HEK293T (cell line): ENCODE results near the gene CPNE4.

Source experiments
- CTCF ChIA-PET: fragments of 350-600 bp; formaldehyde crosslinking; extraction: SDS; loops from one replicate; lab custom pipeline; 2021; ENCODE audit warnings: antibody characterized with exemption, inconsistent platforms; lab: Yijun Ruan, JAX
- POLR2A ChIA-PET: fragments of 350-600 bp; formaldehyde crosslinking; extraction: SDS; loops from one replicate; lab custom pipeline; 2020; ENCODE audit warnings: antibody characterized with exemption, inconsistent platforms; lab: Yijun Ruan, JAX
- DNase-seq: peaks from one replicate; pipeline ENCODE4 v3.0.0; 2012; ENCODE audit warnings: mixed read lengths; ENCODE audit errors: extremely low spot score
- ARNT ChIP-seq: fragments of 450-650 bp; IDR thresholded peaks from 2 replicates; pipeline ENCODE4 v1.6.1; 2017; ENCODE audit warnings: mild to moderate bottlenecking
- BHLHE40 ChIP-seq: fragments of 450-650 bp; IDR thresholded peaks from 2 replicates; pipeline ENCODE4 v1.6.1; 2016; ENCODE audit warnings: mild to moderate bottlenecking, moderate library complexity, borderline replicate concordance
- CTBP1 ChIP-seq: fragments of 450-650 bp; IDR thresholded peaks from 2 replicates; pipeline ENCODE4 v1.6.1; 2016; ENCODE audit warnings: borderline replicate concordance
- ELF4 ChIP-seq: fragments of 450-650 bp; IDR thresholded peaks from 2 replicates; pipeline ENCODE4 v1.6.1; 2017; ENCODE audit warnings: antibody characterized with exemption
- FOXA1 ChIP-seq: fragments of 450-650 bp; IDR thresholded peaks from 2 replicates; pipeline ENCODE4 v1.6.1; 2016; ENCODE audit warnings: mild to moderate bottlenecking
- FOXK2 ChIP-seq: fragments of 450-650 bp; IDR thresholded peaks from 2 replicates; pipeline ENCODE4 v1.6.1; 2016; ENCODE audit warnings: mild to moderate bottlenecking
- FOXM1 ChIP-seq: fragments of 450-650 bp; IDR thresholded peaks from 2 replicates; pipeline ENCODE4 v1.6.1; 2017; ENCODE audit warnings: mild to moderate bottlenecking, borderline replicate concordance
- HDGF ChIP-seq: fragments of 450-650 bp; IDR thresholded peaks from 2 replicates; pipeline ENCODE4 v1.6.1; 2017; ENCODE audit warnings: antibody characterized with exemption, borderline replicate concordance
- L3MBTL2 ChIP-seq: fragments of 450-650 bp; conservative IDR thresholded peaks from 2 replicates; pipeline ENCODE4 v1.6.1; 2016; ENCODE audit warnings: mild to moderate bottlenecking
- LEF1 ChIP-seq: fragments of 450-650 bp; IDR thresholded peaks from 2 replicates; pipeline ENCODE4 v1.6.1; 2017; ENCODE audit warnings: mild to moderate bottlenecking, borderline replicate concordance
- NFRKB ChIP-seq: fragments of 450-650 bp; IDR thresholded peaks from 2 replicates; pipeline ENCODE4 v1.6.1; 2016; ENCODE audit warnings: mild to moderate bottlenecking, moderate library complexity
- PKNOX1 ChIP-seq: fragments of 450-650 bp; IDR thresholded peaks from 2 replicates; pipeline ENCODE4 v1.6.1; 2016
- SP1 ChIP-seq: fragments of 450-650 bp; IDR thresholded peaks from 2 replicates; pipeline ENCODE4 v1.6.1; 2017
- SUZ12 ChIP-seq: fragments of 450-650 bp; IDR thresholded peaks from 2 replicates; pipeline ENCODE4 v1.6.1; 2016; ENCODE audit warnings: mild to moderate bottlenecking
- TARDBP ChIP-seq: fragments of 450-650 bp; IDR thresholded peaks from 2 replicates; pipeline ENCODE4 v1.6.1; 2016
- ZNF384 ChIP-seq: fragments of 450-650 bp; IDR thresholded peaks from 2 replicates; pipeline ENCODE4 v1.6.1; 2016

CPNE4 gene

GRCh38 chr3:131616719-131617118 is 418.1 kb downstream of the CPNE4 start:
- CTCF ChIA-PET = no interaction called here
- TF ChIP-seq CTBP1 (no peak), PKNOX1 (no peak), NFRKB (no peak), HDGF (no peak), L3MBTL2 (no peak), ZNF384 (no peak)
- DNase-seq = no peak
- POLR2A ChIA-PET = no interaction called here

- ChIA-PET POLR2A (no interaction called here), CTCF (no interaction called here)
- no peak for DNase-seq
- TF ChIP-seq ARNT (no peak), PKNOX1 (no peak), LEF1 (no peak), FOXK2 (no peak)
Measured at GRCh38 chr3:131612745-131613144, 422.1 kb downstream of the CPNE4 start.

DNA sequence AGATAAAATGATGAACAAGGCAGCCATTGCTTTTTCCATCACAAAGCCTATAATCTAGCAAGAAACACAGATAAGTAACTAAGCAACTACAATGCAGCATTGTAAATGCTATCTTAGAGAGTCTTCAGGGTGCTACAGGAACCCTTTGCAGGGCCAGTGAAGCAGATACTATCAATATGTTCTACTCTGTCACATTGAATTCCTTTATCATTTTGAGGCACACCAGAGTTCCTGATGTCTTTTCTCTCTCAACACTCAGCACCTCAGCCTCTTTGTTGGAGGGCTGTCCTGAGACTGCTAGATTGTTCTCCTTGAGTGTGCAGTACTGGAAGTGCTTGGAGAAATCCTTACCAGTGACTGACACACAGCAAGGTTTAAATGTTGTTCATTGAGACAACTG is 424.6 kb downstream of the CPNE4 start:
- ChIA-PET POLR2A (no interaction called here), CTCF (no interaction called here)
- TF ChIP-seq SP1 (no peak), ELF4 (no peak), FOXK2 (no peak), BHLHE40 (no peak), CTBP1 (no peak), NFRKB (no peak), ZNF384 (no peak), FOXM1 (no peak), FOXA1 (no peak), ARNT (no peak), PKNOX1 (no peak), SUZ12 (no peak), L3MBTL2 (no peak), HDGF (no peak), LEF1 (no peak), TARDBP (no peak)
- no peak for DNase-seq

DNA sequence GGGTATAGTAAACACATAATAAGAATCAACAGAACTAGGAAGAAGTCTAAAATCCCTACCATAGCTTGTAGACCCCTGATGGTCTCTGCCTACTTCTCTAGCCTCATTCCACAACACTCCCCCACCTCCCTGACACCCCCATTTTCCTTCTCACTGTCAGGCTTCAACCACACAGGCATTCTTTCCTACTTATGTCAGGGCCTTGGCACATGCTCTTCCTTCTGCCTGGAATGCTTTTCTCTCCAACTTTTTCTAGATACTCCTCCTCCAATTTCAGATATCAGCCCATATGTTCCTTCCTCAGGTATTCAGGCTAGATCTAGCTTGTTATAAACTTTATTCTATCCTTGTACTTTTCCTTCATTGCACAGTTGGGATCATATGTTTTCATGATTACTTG is 426.1 kb downstream of the CPNE4 start:
- POLR2A ChIA-PET = no interaction called here
- no peak for DNase-seq
- TF ChIP-seq PKNOX1 = no peak
- no peak for TF ChIP-seq FOXK2
- TF ChIP-seq SUZ12 = no peak
- CTCF ChIA-PET = no interaction called here

DNA sequence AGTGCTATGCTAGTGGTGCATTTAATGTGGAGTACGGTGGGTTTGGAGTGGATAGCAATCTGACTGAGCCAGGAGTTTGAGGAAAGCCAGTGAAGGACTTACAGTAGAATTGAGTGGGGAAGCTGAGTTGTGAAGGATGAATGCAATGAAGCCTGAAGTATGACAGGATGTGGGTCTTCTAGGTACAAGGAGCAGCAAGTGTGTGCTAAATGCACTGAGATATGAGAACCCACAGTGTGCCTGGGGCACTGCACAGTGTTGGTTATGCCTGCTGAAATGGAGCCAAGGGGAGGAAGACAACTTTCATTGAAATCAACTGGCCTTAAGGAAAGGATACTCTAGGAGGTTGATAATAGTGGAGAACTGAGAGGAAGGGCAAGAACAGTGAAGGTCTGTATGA is 426.5 kb downstream of the CPNE4 start:
- CTCF ChIA-PET = no interaction called here
- POLR2A ChIA-PET = no interaction called here
- DNase-seq = no peak
- TF ChIP-seq BHLHE40 (no peak), ARNT (no peak), HDGF (no peak), FOXM1 (no peak), TARDBP (no peak), FOXK2 (no peak), FOXA1 (no peak), SUZ12 (no peak), LEF1 (no peak), PKNOX1 (no peak), NFRKB (no peak), CTBP1 (no peak), ZNF384 (no peak), SP1 (no peak), ELF4 (no peak), L3MBTL2 (no peak)

- ChIA-PET CTCF (no interaction called here), POLR2A (no interaction called here)
- TF ChIP-seq NFRKB (no peak), FOXA1 (no peak), LEF1 (no peak), TARDBP (no peak), FOXM1 (no peak), ELF4 (no peak), SUZ12 (no peak), FOXK2 (no peak), PKNOX1 (no peak), L3MBTL2 (no peak), ARNT (no peak), BHLHE40 (no peak)
- no peak for DNase-seq
Measured at GRCh38 chr3:131605916-131606315, 428.9 kb downstream of the CPNE4 start.
